Muscle of back (tissue), 13 donors: ENCODE data around the gene SLC25A20. TPM values are rescaled to one million over a fixed set of nuclear protein-coding genes. Genes with fewer than 3 reads are reported as not detected.

Experiments used
- DNase-seq, 3 donors: peaks; one replicate each; pipeline versions ENCODE4 v3.0.0 to v3.0.0-alpha.2; 2013
- long read RNA-seq, 9 donors: transcript quantifications; one replicate each; lab custom pipeline, GENCODE V29; 2026
- polyA plus RNA-seq, 10 donors: library from polyadenylated mRNA; unstranded; fragments of 120-200 nt; gene quantifications; one replicate each; pipeline ENCODE4 v1.2.1, GENCODE V29; 2013; ENCODE audit not compliant: insufficient read length in 10 of 10

SLC25A20 gene
- 10 to 100 TPM; 13.1 to 20.8 (median 16.0) TPM for polyA plus RNA-seq
- long read RNA-seq, donor 1, partial matches to known transcripts: 0 of 1 reads
- long read RNA-seq, donor 1, other reads (novel, unspliced or antisense): 0 of 1 reads
- long read RNA-seq, donor 2, transcript SLC25A20-201 (9 exons, 1,879 nt): major isoform, 6 of 6 reads
- long read RNA-seq, donor 2, partial matches to known transcripts: 0 of 6 reads
- long read RNA-seq, donor 2, other reads (novel, unspliced or antisense): 0 of 6 reads
- long read RNA-seq, donor 3: 0 reads
- long read RNA-seq, donor 4, partial matches to known transcripts: 0 of 2 reads
- long read RNA-seq, donor 4, other reads (novel, unspliced or antisense): 0 of 2 reads
- long read RNA-seq, donor 5, partial matches to known transcripts: 52 of 56 reads
- long read RNA-seq, donor 5, other reads (novel, unspliced or antisense): 0 of 56 reads
- long read RNA-seq, donor 6, transcript SLC25A20-201 (9 exons, 1,879 nt): major isoform, 9 of 9 reads
- long read RNA-seq, donor 6, partial matches to known transcripts: 0 of 9 reads
- long read RNA-seq, donor 6, other reads (novel, unspliced or antisense): 0 of 9 reads
- long read RNA-seq, donor 7, partial matches to known transcripts: 0 of 1 reads
- long read RNA-seq, donor 7, other reads (novel, unspliced or antisense): 0 of 1 reads
- long read RNA-seq, donor 8, partial matches to known transcripts: 0 of 4 reads
- long read RNA-seq, donor 8, other reads (novel, unspliced or antisense): 0 of 4 reads
- long read RNA-seq, donor 9: 0 reads

DNA sequence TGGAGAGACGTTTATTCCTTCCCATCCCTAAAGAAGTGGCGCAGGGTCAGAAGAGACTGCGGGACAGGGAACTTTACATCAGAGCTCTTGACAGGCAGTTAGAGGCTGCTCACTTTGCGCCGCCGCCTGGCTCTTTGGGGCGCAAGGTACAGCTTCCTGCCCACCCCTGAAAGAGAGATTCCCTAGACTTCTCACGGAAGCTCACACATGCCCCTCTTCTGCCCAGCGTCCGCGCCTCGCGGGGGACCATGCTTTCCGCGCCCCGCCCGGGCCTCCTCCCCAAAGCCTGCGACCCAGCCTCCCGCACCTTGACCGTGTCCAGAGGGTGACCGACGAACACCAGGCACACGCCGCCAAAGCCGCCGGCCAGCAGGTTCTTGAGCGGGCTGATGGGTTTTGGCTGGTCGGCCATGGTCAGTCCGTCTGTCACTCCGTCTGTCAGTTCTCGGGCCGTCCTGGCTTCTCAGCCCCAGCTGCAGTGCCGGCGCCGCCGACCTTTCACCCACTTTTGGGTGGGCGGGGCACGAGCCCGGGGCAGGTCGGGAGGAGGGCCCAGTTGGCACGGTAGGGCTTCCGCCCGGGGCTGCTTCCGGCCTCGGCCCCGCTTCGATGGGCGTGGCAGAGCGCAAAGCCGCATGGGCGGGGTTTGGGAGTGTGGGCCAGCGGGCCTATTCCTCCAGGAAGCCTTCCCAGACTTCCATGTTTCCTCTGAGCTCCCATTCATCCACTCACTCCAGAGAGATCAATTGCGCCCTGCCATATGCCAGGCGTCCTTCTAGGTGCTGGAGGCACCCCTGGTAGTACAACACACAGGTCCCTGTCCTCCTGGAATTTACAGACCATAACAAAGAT, at the start of gene SLC25A20:
Gene SLC25A20, minus strand, starts transcription at position 500 of the 852 bp plus-strand sequence. Its CDS starts 88 bp downstream, at position 412.
- DNase-seq: peak; percentile 81 to 91 (median 88)

DNA sequence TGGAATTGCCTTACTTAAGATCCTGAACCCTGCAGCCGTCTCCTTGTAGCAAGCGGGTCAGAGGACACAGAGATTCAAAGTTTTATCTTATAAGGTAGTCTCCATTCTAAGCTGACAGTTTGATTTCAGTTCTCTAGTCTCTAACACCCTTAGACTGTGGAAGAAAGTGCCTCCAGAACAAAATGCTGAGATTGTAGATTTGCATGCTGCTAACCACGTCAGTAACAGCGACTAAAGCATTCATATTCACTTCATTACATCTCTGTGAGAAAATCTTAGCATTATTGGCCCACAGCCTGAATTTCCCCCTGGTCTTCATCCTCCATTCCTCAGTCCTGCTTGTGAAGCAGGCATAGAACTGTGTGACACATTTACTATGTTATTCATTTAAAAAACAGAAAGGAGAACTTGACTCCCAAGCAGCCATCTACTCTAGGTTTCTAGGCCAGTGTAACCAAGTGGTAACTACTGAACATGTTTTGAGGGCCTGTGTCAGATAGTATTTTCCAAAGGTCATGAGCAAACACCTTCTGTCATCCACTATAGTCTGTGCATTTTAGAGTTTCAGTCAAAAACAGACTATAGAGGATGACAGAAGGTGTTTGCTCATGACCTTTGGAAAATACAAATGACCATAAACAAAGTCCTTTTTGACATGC, 47.3 kb upstream of the SLC25A20 start:
- DNase-seq: no peak

- DNase-seq: no peak
Measured at GRCh38 chr3:48945432-48945831, 46.8 kb upstream of the SLC25A20 start.

DNA sequence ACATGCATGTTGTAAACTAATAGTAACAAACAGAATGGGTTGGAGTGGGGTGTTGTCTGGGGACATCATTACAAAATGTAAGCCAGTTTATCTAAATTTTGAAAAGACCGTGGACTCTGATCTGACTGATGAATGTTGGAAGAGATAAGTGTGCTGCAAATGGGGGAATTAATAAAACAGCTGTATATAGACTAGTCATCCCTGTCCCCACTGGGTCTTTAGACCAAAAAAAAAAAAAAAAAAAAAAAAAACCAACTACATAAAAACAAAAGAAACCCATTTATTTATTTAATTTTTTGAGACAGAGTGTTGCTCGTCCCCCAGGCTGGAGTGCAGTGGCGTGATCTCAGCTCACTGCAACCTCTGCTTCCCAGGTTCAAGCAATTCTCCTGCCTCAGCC, 40.0 kb upstream of the SLC25A20 start:
- DNase-seq: no peak

GRCh38 chr3:48938156-48938555, 39.5 kb upstream of the SLC25A20 start:
- no peak for DNase-seq

DNA sequence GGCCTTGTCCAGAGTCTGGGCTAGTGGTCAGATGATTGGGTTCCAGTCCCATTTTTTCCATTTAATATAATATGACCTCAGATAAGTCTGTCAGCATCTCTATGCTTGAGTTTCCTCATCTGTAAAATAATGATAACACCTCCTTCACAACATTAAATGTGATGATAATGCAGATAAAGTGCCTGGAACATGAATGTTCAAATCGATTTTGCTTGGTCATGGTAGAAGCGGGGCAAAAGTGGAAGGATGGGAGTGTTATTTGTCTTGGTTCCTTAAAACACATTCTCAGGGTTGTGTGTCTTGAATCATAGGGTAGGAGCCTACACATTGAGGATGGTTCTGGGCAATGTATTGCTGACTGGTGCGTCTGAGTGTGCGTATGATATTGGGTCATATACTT, 36.8 kb upstream of the SLC25A20 start:
- no peak for DNase-seq

DNA sequence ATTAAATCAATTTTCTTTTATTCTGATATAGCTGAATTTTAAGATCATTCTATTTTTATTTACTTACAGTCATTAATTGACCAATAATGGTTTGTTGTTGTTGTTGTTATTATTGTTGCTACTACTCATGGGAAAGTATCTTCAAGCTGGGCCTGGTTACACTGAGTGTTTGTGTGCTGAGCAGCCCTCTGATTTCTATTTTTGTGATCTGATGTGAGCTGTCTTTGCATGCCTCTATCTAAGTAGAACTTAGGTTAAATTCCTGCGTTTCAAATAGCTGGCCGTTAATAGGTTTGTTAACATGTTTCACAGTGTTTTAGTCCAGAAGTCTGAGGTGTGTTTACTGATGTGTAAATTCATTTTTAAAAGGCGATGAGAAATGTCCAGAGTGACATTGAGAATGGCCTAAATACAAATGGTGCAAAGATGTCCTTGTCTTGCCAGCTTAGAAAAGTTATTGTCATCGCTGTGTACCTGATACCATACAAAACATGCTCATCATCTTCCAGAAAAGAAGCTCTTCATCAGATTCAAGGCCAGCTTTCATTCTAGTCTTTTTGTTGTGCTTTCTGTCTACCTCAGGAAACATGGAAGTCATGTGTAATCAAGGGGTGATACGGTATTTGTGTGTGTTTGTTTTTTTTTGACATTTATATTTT, 35.8 kb upstream of the SLC25A20 start:
- DNase-seq: no peak

DNA sequence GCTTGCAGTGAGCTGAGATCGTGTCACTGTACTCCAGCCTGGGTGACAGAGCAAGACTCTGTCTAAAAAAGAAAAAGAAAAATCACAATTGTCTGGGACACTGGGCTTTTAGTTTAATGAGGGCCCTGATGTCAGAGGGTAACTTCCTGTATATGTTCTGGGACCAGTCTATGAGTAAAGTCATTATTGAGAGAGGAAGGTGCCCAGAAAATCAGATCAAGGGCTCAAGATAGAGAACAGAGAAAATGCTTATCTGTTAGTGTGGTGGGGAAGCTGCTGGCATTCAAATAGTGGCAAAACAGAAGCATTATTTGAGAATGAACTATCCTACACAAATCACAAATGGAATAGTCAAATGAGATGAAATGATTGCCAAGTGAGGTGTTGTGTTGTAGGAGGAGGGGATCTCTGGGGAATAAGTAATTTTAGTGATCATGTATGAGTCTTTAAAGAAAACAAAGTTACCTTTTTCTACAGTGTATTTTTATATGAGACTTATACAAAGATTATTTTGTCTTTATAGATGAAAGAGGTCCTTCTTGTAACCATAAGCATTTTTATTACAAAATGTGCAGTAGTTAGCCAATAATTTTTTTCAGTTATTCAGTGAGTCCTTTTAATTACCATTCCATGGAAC, 33.4 kb upstream of the SLC25A20 start:
- DNase-seq: no peak

GRCh38 chr3:48930590-48930989, 31.9 kb upstream of the SLC25A20 start:
- no peak for DNase-seq

GRCh38 chr3:48929358-48930035, 30.8 kb upstream of the SLC25A20 start:
- no peak for DNase-seq

DNA sequence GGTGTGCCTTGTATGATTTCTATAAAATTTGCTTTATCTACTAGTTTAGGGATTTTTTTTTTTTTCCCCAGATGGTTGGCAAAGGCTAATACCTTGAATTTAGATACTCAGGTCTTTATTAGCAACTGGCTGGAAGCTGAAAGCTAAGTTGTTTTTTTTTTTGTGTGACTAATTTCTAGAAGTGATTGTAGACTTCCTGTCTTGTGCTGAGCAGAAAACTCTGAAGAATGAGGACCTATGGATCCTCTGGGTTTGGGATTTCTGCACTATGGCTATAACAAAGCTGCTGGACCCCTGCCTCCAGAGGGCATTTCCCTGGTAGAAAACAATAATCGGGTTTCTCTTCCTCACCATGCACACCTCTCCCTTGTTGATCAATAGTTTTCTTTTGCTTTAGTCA, 30.0 kb upstream of the SLC25A20 start:
- no peak for DNase-seq

DNA sequence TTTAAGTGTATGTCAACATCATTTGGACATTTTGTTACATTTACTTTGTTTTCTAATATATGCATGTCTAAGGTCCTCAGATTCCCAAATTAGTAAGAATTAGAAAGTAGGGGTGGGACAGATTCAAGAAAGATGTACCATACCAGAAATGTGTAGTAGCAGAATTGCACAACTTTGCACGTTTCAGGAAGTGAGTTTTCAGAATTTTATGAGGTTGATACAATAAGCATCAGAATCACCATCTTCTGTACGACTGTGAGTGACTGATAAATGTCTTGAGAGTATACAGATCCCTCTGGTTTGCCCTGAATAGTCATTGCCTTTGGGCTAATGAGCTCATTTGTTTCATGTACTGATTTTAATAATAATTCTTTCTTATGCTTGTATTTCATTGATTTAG, 29.2 kb upstream of the SLC25A20 start:
- no peak for DNase-seq

GRCh38 chr3:48926425-48927392, 28.0 kb upstream of the SLC25A20 start:
- no peak for DNase-seq

DNA sequence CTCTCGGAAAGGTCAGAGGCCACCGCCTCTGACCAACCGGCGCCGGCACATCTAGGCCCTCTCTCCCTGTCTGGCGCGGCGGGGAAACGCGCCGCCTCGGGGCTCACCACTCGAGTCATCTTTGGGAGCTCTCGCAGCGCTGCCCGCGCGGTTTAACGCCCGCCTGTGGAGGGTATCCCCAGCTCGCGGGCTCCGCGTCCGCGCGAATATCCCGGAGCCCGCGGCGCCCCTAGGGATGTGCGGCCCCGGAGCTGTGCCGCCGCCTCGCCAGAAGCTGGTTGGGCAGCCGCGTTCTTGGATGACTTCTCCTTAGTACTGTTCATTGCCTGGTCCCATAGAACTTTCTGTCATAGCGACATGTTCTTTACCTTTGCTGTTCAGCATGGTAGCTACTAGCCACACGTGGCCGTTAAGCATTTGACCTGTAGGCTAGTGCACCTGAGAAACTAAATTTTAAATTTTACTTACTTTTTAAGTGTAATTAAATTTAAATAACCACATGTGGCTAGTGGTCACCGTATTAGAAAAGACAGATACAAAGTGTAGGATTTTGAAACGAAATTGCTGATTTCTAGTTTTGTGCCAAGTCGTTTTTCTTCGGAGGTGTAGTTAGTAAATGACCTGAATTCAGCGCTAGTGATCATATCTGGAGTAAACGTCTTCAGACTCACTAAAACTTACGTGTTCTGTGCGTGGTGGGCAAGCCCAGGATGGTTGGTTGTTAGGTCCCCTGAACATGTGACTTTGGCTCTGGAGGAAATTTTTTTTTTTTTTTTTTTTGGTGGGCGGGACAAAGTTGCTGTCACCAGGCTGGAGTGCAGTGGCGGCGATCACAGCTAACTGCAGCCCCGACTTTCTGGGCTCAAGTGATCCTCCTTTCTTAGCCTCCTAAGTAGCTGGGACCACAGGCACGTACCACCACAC, 20.8 kb upstream of the SLC25A20 start:
- peak; percentile 33 to 61 (median 33) for DNase-seq

- peak; percentile 92 to 98 (median 97) for DNase-seq
Measured at GRCh38 chr3:48918388-48919214, 19.9 kb upstream of the SLC25A20 start, which contains the start of gene ARIH2. Gene ARIH2 (plus strand): TSS chr3:48918842. CDS start chr3:48927559, 8,717 bp downstream.

DNA sequence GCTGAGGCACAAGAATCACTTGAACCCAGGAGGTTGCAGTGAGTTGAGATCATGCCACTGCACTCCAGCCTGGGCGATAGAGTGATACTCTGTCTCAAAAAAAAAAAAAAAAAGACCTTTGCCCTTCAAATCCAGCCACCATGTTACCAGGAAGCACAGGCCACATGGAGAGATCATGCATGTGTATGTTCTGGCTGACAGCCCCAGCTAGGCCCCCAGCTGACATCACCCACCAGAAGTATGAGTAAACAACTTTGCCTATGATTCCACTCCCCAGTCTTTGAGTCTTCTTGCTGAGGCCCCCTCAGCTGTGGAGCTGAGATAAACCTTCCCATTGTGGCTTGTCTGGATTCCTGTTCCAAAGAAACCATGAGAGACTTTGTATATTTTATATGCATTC, 16.6 kb upstream of the SLC25A20 start:
- no peak for DNase-seq
